Stimulated activated naive CD8-positive, alpha-beta T cell treated with anti-CD3 and anti-CD28 coated beads, Interleukin-15, Interleukin-2, amounts not matched to agents 100 U/mL and 50 U/mL, for 24 hours (primary cell): Measurements from ENCODE around the gene HLF.

ENCODE experiments used
- ATAC-seq: fragments of 150-1000 bp; cut with Tn5 transposase; one replicate; pipeline ENCODE4 v1.10.0; 2021
- DNase-seq: peaks from one replicate; pipeline ENCODE4 v3.0.0; 2021

HLF gene

GRCh38 chr17:55292094-55292493, 27.3 kb downstream of the HLF start:
- DNase-seq, result no peak
- no peak for ATAC-seq

GRCh38 chr17:55294042-55294751, 29.4 kb downstream of the HLF start:
- DNase-seq (no peak), ATAC-seq (no peak)

- ATAC-seq (peak; percentile 76), DNase-seq (peak; percentile 52)
Observed at GRCh38 chr17:55295411-55296170, 30.8 kb downstream of the HLF start.

GRCh38 chr17:55296171-55296695, 31.5 kb downstream of the HLF start:
- ATAC-seq, result no peak

GRCh38 chr17:55296699-55297098, 31.9 kb downstream of the HLF start:
- DNase-seq (no peak), ATAC-seq (no peak)

More at GRCh38 chr17:55296171-55296695, 31.5 kb downstream of the HLF start:
- DNase-seq, result no peak

GRCh38 chr17:55298111-55298730, 33.5 kb downstream of the HLF start:
- ATAC-seq, result no peak

GRCh38 chr17:55299162-55299838, 34.5 kb downstream of the HLF start:
- DNase-seq (no peak), ATAC-seq (no peak)

More at GRCh38 chr17:55298111-55298730, 33.5 kb downstream of the HLF start:
- no peak for DNase-seq

- DNase-seq, result no peak
- ATAC-seq, result no peak
Observed at GRCh38 chr17:55299890-55300289, 35.1 kb downstream of the HLF start.

GRCh38 chr17:55300479-55301290, 35.9 kb downstream of the HLF start:
- no peak for ATAC-seq
- no peak for DNase-seq

GRCh38 chr17:55301521-55302406, 37.0 kb downstream of the HLF start:
- ATAC-seq (no peak), DNase-seq (no peak)

- DNase-seq (no peak), ATAC-seq (no peak)
Observed at GRCh38 chr17:55302407-55302787, 37.6 kb downstream of the HLF start.

- DNase-seq (no peak), ATAC-seq (no peak)
Observed at GRCh38 chr17:55303008-55303493, 38.3 kb downstream of the HLF start.

- ATAC-seq, result peak; percentile 35
- DNase-seq, result no peak
Observed at GRCh38 chr17:55303701-55304145, 39.0 kb downstream of the HLF start.

- no peak for DNase-seq
Observed at GRCh38 chr17:55304171-55304859, 39.6 kb downstream of the HLF start.

GRCh38 chr17:55305321-55306087, 40.7 kb downstream of the HLF start:
- no peak for DNase-seq
- no peak for ATAC-seq

More at GRCh38 chr17:55304171-55304859, 39.6 kb downstream of the HLF start:
- ATAC-seq, result peak; percentile 42

- no peak for ATAC-seq
- DNase-seq, result no peak
Observed at GRCh38 chr17:55307879-55308278, 43.1 kb downstream of the HLF start.

GRCh38 chr17:55308613-55309391, 44.0 kb downstream of the HLF start:
- DNase-seq (no peak), ATAC-seq (no peak)
